GM19455 (cell line): Measurements from ENCODE around the gene RAC3.

ENCODE experiments used
- ATAC-seq: cut with Tn5 transposase; IDR thresholded peaks from one replicate; pipeline ENCODE4 v1.9.1; 2021; ENCODE audit not compliant: unreplicated experiment

Gene RAC3

DNA sequence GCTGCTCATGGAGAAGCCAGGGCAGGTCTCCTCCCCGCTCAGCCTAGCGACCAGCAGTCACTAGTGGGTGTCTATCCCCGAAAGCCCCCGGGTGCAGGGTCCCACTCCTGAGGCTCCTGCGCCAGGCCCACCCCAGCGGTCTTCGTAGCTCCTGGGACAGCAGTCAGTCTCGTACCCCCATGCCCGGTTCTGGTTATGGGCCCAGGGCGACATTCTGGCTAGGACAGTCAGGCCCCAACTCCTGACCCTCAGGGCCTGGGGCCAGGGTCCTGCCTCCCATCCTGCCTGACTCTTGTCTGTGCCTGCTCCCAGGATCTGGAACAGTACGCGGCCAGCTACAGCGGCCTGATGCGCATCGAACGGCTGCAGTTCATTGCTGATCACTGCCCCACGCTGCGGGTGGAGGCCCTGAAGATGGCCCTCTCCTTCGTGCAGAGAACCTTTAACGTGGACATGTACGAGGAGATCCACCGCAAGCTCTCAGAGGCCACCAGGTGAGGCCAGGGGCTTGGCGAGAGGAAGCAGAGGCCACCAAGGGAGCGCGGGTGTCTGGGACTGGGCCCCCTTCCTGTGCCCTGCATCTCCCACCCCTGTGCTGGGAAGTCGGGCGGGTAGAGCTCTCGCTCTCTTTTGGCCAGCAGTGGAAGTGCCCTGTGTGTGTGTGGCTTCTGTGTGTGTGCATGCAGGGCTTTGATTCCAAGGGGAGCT lies 22.2 kb downstream of the RAC3 start:
- ATAC-seq: no peak

DNA sequence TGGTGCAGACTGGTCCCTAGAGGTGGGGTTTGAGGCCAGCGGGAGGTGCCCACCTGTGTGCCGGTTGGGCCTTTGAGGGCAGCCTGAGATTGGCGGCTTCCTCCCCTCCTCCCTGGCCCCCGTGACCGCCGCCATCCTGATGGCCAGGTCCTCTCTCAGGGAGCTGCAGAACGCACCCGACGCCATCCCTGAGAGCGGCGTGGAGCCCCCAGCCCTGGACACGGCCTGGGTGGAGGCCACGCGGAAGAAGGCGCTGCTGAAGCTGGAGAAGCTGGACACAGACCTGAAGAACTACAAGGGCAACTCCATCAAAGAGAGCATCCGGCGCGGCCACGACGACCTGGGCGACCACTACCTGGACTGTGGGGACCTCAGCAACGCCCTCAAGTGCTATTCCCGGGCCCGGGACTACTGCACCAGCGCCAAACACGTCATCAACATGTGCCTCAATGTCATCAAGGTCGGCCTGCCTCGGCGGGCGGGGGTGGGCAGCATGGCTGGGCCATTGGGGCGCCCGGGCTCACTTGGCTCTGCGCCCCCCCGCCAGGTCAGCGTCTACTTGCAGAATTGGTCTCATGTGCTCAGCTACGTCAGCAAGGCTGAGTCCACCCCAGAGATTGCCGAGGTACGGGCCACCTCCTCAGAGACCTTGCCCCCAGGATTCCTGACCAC lies 23.0 kb downstream of the RAC3 start:
- no peak for ATAC-seq

DNA sequence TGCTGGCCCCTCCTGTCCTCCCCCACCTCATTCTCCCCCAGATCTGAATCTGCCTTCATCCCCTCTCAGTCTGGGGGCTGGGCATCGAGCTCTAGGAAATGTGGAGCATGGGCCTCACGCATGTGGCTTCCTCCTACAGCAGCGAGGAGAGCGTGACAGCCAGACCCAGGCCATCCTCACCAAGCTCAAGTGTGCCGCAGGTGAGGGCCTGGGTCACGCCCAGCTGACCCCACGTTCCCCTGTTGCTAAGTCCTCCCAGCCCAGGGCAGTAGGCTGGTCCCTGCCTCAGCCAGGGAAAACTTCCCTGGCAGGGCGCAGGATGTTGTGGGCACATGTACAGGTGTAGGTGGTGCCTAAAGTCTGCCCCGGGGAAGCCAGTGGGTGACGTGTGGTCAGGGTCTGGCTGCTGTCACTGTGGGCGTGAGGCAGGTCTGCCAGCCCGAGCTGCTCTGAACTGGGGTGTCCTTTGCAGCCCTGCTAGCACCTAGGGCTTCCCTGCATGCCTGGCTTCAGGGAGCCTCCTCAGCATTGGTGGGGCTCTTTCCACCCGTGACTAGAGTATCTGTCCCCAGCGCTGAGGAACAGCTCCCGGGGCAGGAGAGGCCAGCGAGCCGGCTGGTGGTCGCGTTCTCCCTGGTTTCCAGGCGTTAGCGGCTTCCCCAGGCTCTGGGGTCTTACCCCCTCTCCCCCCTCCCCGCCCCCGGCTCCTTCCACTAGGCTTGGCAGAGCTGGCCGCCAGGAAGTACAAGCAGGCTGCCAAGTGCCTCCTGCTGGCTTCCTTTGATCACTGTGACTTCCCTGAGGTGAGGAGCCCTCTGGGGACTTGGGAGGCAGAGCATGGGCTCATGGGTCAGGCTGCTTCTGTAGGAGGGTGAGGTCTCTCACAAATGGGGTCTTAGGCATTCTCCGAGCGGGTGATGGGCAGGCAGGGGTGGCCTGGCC lies 23.8 kb downstream of the RAC3 start:
- ATAC-seq: no peak

DNA sequence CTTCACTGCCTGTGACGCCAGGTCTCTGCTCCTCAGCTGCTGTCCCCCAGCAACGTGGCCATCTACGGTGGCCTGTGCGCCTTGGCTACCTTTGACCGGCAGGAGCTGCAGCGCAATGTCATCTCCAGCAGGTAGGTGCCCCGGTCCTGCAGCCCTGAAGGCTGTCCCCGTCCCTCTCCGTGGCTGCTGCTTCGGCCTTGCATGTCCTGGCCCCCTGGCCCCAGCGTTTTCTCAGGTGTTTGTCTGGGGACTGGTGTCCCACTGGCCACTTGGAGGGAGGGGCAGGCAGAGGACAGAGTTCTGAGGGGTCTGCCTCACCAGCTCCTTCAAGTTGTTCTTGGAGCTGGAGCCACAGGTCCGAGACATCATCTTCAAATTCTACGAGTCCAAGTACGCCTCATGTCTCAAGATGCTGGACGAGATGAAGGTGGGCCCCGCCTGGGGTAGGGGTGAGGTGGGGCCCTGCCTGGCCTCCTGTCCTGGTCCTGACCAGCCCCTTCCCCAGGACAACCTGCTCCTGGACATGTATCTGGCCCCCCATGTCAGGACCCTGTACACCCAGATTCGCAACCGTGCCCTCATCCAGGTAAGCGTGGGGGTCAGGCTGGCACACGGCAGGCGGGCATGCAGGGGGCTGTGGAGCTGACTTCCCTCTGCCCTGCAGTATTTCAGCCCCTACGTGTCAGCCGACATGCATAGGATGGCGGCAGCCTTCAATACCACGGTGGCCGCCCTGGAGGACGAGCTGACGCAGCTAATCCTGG lies 24.7 kb downstream of the RAC3 start:
- no peak for ATAC-seq

DNA sequence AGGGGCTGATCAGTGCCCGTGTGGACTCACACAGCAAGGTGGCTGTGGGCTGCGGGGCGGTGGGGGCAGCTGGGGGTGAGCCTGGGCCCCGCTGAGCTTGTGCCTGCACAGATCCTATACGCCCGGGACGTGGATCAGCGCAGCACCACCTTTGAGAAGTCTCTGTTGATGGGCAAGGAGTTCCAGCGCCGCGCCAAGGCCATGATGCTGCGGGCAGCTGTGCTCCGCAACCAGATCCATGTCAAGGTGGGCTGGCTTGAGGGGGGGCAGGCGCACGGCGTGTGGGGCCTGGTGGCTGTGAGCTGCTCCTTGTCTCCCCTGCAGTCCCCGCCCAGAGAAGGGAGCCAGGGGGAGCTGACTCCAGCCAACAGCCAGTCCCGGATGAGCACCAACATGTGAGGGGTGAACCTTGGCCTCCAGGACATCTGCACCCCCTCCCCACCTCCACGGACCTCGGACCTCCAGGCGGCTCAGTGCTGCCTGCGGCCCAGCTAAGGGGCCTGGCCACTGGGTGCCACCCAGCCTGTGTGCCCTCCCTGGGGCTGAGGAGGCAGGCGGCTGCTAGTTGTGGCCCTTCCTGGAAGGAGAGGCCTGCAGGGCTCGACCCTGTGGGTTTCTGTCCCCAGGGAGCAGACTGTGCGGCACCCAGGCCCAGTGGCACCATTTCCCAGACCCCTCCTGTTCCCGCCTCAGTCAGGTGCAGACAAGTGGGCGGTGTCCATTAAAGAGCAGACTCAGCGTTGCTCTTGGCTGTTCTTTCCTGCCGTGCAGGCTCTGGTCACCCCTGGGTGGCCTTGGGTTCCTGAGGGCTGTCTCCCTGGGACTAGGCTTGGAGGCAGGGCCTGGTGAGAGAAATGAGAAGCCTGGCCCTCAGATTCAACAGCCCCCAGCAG lies 25.5 kb downstream of the RAC3 start:
- ATAC-seq: no peak

DNA sequence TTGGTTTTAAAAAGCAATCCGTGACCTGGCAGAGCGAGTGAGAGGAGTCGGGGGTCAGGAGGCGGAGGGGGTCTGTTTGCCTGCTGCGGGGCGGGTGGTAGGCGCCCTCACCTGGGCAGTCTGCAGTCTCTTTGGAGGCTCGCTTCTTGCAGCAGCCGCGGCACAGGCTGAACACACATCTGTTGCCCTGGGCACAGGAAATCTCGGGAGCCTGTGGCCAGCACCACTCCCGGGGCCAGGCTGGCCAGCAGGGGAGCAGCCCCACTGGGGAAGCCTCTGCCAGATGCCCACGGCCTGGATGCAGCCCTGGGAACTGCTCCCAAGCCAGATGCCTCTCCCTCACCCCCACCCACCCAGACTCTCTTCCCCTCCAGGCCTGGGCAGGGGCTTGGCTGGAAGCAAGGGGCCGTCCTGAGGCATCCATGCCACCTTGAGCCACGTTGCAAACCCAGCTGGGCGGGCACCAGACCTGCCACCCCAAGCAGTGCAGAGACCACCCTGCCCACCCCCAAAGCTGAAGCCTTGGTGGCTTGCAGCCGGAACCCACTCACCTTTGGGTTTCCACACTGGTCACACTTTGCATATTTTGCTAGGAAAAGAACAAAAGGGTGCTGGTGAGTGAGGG lies 26.9 kb downstream of the RAC3 start:
- no peak for ATAC-seq

DNA sequence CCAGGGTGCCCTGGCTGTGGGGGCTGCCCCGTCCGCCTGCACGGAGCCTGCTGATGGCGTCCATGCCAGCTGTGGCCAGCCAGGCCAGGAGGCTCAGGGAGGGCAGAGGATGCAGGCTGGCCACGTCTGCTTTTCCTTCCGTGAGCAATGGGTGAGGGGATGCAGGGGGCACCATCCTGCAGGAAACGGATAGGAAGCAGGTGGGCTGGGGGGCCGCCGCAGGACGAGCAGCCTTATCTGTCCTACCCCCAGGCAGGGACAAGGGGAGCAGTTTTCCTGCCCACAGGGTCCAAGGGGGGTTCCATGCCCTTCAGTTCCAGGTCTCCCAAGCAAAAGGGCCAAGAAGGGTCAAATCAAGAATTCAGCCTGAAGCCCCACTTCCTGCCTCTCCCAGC lies 27.4 kb downstream of the RAC3 start:
- ATAC-seq: no peak

DNA sequence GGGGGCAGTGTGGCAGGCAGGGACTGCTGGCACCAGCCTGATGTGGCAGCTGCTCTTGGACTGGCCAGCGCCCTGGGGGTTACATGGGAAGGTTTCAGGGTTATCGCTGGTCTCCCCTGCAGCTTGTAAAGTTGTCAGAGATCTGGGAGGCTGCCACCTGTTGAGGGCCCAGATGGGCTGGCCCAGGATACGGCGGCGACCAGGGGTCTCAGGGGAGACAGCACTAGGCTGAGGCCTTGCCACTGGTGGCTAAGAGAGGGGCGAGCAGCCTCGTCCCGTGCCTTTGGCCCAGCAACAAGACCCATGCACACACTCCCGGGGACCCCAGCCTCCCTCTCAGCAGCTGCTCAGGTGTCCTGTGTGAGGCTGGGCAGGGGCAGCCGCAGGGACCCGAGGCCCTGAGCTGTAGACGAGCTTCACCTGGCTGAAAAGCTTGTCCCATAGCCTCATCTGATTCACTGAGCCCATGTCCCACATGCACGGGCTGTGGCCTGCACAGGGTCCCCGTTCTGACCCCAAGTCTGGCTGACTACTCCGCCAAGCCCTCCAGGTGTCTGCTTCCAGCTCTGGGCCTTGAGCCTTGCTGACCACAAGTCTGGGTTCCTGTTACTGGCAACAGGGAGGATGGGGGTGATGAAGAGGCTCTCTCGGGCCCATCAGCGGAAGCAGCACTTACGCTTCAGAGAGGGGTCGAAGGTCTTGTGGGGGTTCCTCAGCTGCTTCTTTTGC lies 28.0 kb downstream of the RAC3 start:
- no peak for ATAC-seq

DNA sequence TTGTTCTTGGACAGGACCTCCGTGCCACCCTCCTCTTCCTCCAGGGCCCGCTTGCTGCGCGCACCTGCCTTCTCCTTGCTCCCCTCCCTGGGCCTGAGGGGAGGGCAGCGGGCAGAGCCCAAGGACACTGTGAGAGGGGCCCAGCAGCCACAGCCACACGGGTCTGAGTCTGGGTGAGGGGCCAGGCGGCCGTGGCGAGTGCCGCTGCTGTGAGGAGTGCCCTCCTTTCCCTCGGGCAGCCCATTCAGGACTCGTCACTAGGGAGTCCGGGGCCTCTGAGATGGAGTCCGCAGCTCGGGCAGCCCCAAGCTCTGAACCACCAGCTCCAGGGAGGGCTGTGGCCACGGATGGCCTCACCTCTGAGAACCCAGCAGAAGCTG lies 28.5 kb downstream of the RAC3 start:
- ATAC-seq: no peak

DNA sequence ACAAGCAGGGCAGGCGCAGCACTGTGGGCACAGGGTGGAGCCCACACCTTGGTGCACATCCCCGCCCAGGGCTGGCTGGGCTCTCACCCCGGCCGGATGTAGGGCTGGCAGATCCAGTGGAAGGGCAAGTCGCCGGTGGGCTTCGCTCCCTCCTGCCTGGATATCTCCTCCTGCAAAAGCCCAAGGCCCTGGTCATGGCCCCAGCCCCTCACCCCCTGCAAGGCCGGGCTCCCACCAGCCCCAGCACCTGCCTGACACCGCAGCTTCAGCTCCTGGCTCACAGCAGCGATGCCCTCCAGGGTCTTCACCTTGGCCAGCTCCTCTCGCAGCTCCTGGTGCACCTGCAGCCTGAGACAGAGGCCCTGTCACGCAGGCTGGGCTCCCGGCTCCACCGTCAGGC lies 29.1 kb downstream of the RAC3 start:
- ATAC-seq: no peak

DNA sequence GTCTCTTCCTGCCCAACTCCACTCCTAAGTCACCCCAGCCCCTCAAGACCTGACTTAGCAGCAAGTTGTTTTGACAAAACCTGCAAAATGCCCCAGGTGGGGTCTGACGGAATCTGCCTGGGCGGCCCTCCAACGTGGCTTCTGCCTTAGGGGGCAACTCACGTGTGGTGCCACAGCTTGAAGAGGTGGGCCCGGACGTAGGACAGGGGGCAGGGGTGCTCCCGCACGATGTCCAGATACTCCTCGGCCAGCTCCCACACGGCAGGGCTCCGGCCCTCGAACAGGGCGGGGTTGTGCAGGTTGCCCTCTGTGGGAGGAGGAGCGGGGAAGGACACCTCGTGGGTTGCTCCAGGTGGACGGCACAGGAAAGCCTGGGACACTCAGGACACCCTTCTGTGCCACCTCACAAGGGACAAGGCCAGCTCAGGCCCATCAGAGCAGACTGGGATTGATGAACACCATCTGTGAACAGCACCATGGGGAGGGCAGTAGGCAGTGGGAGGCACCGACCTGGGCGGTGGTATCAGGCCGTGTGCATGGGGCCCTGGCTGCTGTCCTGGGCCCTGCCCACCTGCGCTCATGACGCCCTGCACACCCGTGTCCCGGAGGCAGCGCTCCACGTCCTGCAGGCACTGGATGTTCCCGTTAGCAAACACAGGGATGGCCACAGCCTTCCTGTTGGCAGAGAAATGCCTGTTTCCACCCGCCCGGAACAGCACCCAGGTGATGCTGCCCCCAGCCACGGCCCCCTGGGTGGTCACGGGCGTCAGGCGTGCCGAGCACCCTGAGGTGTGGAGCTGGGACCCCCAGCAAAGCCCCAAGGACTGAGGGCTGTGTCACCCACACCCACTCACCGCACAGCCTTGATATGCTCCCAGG lies 29.8 kb downstream of the RAC3 start:
- no peak for ATAC-seq

DNA sequence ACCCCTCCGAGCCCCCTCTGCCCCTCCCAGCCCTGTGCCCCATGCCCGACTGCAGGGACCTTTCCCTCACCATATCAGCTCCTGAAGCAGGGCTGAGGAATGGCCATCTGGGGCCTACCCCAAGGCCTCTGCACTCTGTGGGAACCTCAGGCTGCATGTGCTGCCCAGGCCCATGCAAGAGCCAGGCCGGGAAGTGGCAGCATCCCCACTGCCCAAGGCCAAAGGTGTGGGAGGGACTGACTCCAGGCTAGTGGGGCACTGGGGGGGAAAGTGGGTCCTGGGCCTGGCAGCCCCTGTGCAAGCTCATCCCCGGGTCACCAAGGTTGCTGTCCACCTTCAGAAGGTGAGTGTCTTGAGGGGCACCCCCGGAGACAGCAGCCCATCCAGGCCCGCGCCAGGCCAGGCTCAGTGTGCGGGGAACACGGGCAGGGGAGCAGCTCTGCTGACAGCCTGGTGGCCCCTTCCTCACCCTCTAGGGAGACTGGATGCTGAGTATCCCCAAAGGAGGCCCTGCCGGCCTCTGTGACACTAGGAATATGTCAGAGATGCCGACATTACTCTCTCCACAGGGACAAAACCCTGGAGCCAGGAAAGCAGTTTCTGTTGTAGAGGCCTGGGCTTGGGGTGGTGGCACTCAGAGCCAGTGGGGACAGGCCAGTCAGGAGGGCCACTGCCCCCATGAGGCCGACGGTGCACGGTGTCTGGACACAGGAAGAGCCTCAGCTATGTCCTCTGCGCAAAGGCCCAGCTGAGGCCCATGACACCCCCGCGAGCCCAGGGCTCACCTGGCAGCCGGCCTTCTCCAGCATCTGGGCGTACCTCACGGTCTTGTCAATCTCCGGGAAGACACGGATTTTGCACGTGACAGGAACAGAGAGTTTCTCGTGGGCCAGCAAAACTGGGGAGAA lies 30.9 kb downstream of the RAC3 start:
- ATAC-seq: no peak

DNA sequence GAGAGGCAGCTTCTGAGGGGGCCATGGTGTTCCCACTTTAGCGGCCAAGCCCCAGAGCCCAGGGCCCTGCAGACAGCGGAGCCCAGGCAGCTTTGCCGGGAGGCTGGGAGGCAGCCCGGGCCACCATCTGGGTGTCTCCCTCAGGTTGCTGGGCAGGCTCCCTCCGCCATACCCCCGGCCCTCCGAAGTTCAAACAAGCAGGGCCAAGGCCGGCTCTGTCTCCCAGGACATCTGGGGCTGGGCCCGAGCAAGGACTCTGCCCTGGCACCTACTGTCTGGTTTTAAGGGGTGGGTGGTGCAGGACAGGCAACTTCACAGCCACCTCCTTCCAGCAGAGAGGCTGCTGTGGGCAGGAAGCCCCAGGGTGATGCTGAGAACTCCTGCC lies 31.5 kb downstream of the RAC3 start:
- no peak for ATAC-seq

DNA sequence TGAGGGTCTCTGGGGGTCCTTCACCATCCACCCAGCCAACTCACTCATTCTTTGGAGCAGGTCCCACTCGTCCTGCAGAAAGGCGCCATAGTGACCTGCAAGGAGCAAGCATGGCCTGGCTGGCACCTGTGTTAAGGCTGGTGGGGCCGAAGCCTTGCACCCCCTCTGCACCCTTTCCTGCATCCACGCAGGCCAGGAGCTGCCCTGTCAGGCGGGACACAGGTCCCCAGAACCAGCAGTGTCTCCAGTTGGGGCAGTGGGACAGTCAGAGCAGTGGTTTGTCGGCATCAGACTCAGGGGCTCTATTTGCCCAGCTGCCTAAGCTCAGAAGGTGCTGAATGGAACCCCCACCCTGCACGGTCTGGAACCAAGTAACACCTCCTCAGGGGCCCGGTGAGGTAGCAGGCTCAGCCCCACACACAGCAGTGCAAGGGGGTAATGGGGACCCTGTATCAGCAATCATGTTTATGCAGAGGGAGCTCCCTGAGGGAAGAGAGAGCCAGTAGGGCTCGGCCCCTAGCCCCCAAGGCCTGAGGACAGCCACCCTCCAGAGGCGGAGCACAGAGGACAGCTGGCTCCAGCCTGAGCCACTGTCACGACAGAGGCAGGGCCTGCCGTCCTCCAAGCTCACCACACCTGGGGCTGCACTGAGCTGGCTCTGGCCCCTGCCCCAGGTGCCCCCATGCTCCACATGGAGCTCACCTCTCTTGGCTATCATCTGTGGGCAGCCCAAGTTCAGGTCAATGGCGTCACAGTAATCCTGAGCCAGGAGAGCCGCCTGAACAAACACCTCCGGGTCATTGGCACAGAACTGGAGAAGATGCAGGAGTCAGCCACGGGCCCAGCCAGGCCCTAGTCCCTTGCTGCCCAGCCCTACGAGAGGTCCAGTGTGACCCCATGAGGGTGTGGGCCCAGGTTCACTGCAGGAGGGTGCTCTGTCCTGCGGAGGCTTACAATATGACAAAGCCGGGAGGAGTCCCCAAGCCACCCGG lies 32.2 kb downstream of the RAC3 start:
- no peak for ATAC-seq

DNA sequence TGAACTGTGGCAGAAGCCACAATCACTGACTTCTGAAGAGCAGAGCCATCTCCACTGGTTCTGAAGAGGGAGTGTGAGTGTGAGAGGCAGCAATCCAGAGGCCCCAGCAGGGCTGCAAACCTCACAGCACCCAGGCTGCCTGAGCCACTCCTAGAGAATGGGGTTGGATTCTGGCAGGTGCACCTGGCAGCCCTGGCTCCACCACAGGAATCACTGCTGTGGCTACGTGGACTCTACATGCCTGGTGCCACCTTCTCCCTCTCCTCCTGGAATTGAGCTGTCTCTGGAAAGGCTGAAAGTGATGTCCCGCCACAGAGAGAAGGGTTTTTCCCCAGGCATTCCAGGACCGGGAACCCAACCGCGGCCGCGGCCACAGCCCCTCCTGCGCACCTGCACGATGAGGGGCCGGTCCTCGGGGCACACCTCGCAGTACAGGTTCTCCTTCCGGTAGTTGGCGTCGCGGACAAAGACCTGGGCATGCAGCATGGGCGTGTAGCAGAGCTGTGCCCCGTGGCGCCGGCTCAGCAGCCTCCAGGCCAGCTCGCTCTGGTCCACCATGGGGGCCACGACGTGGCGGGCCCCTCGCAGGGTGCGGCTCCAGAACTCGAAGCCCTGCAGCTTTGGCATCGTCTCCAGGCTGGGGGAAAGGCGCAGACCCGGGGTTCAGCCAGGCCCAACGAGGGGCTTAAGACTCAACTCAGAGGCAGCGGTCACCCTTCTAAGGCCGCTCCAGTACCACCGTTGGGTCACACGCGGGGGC lies 33.1 kb downstream of the RAC3 start:
- ATAC-seq: no peak
